Putamen (tissue), 1 donor: ENCODE data around the gene MIPEP.
"Not testable (repeated sequence)": the region's sequence is repeated elsewhere in the genome, so short reads cannot be mapped to it uniquely, and the experiment has no call there.

Experiments
- DNase-seq: peaks from one replicate; pipeline ENCODE4 v3.0.0-alpha.2; 2016; ENCODE audit warnings: low spot score

The MIPEP gene

GRCh38 chr13:23749288-23749873, 139.8 kb downstream of the MIPEP start:
- no peak for DNase-seq

GRCh38 chr13:23748109-23748990, 140.8 kb downstream of the MIPEP start:
- DNase-seq, result no peak

GRCh38 chr13:23746141-23746540, 143.1 kb downstream of the MIPEP start:
- not testable (repeated sequence) for DNase-seq

GRCh38 chr13:23744315-23744714, 144.9 kb downstream of the MIPEP start:
- peak; percentile 22 for DNase-seq

GRCh38 chr13:23743278-23744076, 145.7 kb downstream of the MIPEP start:
- DNase-seq, result no peak

- no peak for DNase-seq
Observed at GRCh38 chr13:23741879-23742510, 147.2 kb downstream of the MIPEP start.

- no peak for DNase-seq
Observed at GRCh38 chr13:23740002-23740401, 149.2 kb downstream of the MIPEP start.

- DNase-seq, result no peak
Observed at GRCh38 chr13:23739596-23739995, 149.6 kb downstream of the MIPEP start.

- no peak for DNase-seq
Observed at GRCh38 chr13:23736541-23736940, 152.7 kb downstream of the MIPEP start.

- no peak for DNase-seq
Observed at GRCh38 chr13:23735329-23735728, 153.9 kb downstream of the MIPEP start.

- DNase-seq, result no peak
Observed at GRCh38 chr13:23731709-23732108, 157.5 kb downstream of the MIPEP start.

- no peak for DNase-seq
Observed at GRCh38 chr13:23730251-23730650, 158.9 kb downstream of the MIPEP start.

- no peak for DNase-seq
Observed at GRCh38 chr13:23729531-23729930, 159.7 kb downstream of the MIPEP start.

- no peak for DNase-seq
Observed at GRCh38 chr13:23728807-23729206, 160.4 kb downstream of the MIPEP start.

- no peak for DNase-seq
Observed at GRCh38 chr13:23725922-23726321, 163.3 kb downstream of the MIPEP start.

- no peak for DNase-seq
Observed at GRCh38 chr13:23724196-23724970, 164.8 kb downstream of the MIPEP start.

- no peak for DNase-seq
Observed at GRCh38 chr13:23723471-23723870, 165.7 kb downstream of the MIPEP start.

- DNase-seq, result no peak
Observed at GRCh38 chr13:23722726-23723453, 166.3 kb downstream of the MIPEP start.

- DNase-seq, result no peak
Observed at GRCh38 chr13:23718996-23719395, 170.2 kb downstream of the MIPEP start.

GRCh38 chr13:23716401-23716800, 172.8 kb downstream of the MIPEP start:
- no peak for DNase-seq

GRCh38 chr13:23715762-23716235, 173.4 kb downstream of the MIPEP start:
- DNase-seq, result no peak
